Astrocyte (in vitro differentiated cells and primary cell): Measurements from ENCODE around the gene PREX1. TPM values are rescaled to one million over a fixed set of nuclear protein-coding genes. Genes with fewer than 3 reads are reported as not detected.

Experiments used
- DNase-seq: peaks from one replicate; pipeline ENCODE4 v3.0.0-alpha.2; 2010; ENCODE audit warnings: low read depth
- FAIRE-seq: peaks from 2 replicates; lab custom pipeline; 2011; peaks lifted over from hg19 to GRCh38; lab: Jason Lieb, UNC
- H2AFZ ChIP-seq: 2 replicates; pipeline ENCODE4 v1.6.0; 2012; ENCODE audit warnings: low read depth, low read length, inconsistent platforms
- H3K27ac ChIP-seq: 2 replicates; pipeline ENCODE4 v1.5.1; 2011; ENCODE audit warnings: low read depth, low read length, inconsistent platforms
- H3K27me3 ChIP-seq: 2 replicates; pipeline ENCODE4 v1.6.0; 2011; ENCODE audit warnings: low read length, inconsistent platforms; ENCODE audit not compliant: insufficient read depth
- H3K36me3 ChIP-seq: 2 replicates; pipeline ENCODE4 v1.5.1; 2011; ENCODE audit warnings: low read length, inconsistent platforms; ENCODE audit not compliant: insufficient read depth
- H3K4me1 ChIP-seq: 2 replicates; pipeline ENCODE4 v1.5.1; 2011; ENCODE audit warnings: low read length, inconsistent platforms; ENCODE audit not compliant: insufficient read depth
- H3K4me2 ChIP-seq: 2 replicates; pipeline ENCODE4 v1.6.0; 2012; ENCODE audit warnings: low read length, inconsistent platforms
- H3K4me3 ChIP-seq: 2 replicates; pipeline ENCODE4 v1.5.1; 2011; ENCODE audit warnings: low read depth, mild to moderate bottlenecking, low read length, inconsistent platforms; ENCODE audit not compliant: insufficient read depth
- H3K79me2 ChIP-seq: 2 replicates; pipeline ENCODE4 v1.6.0; 2012; ENCODE audit warnings: mild to moderate bottlenecking, low read length, inconsistent platforms; ENCODE audit not compliant: insufficient read depth
- H3K9ac ChIP-seq: 2 replicates; pipeline ENCODE4 v1.6.0; 2012; ENCODE audit warnings: mild to moderate bottlenecking, low read length, inconsistent platforms
- H3K9me3 ChIP-seq: 2 replicates; pipeline ENCODE4 v1.5.1; 2012; ENCODE audit warnings: low read depth, mild to moderate bottlenecking, low read length, inconsistent platforms; ENCODE audit not compliant: insufficient read depth
- H4K20me1 ChIP-seq: 2 replicates; pipeline ENCODE4 v1.6.0; 2012; ENCODE audit warnings: low read length, inconsistent platforms; ENCODE audit not compliant: insufficient read depth
- H3K27ac Mint-ChIP-seq: one replicate; pipeline ENCODE4 v1.8.0; 2021; ENCODE audit warnings: mild to moderate bottlenecking, mixed read lengths; ENCODE audit not compliant: unreplicated experiment
- H3K27me3 Mint-ChIP-seq: one replicate; pipeline ENCODE4 v1.8.0; 2021; ENCODE audit warnings: low read depth, mixed read lengths; ENCODE audit not compliant: unreplicated experiment
- H3K36me3 Mint-ChIP-seq: one replicate; pipeline ENCODE4 v1.8.0; 2021; ENCODE audit warnings: low read depth, mixed read lengths; ENCODE audit not compliant: unreplicated experiment
- H3K4me1 Mint-ChIP-seq: one replicate; pipeline ENCODE4 v1.8.0; 2021; ENCODE audit warnings: low read depth, mixed read lengths; ENCODE audit not compliant: unreplicated experiment
- H3K4me3 Mint-ChIP-seq: one replicate; pipeline ENCODE4 v1.8.0; 2021; ENCODE audit warnings: mild to moderate bottlenecking, moderate library complexity, mixed read lengths; ENCODE audit not compliant: unreplicated experiment
- H3K9me3 Mint-ChIP-seq: one replicate; pipeline ENCODE4 v1.8.0; 2021; ENCODE audit warnings: mild to moderate bottlenecking, mixed read lengths; ENCODE audit not compliant: unreplicated experiment
- EZH2 ChIP-seq: IDR thresholded peaks from 2 replicates; pipeline ENCODE4 v1.6.1; 2012; ENCODE audit warnings: mild to moderate bottlenecking, low read length, inconsistent platforms; ENCODE audit not compliant: insufficient read depth
- total RNA-seq: library from RNA; stranded (reverse); gene quantifications from 2 replicates; pipeline ENCODE4 v1.2.1, GENCODE V29; 2021
- TF ChIP-seq, protein P1 (sequence below): IDR thresholded peaks from 2 replicates; pipeline ENCODE4 v1.5.1; 2011; ENCODE audit warnings: low read depth, mild to moderate bottlenecking, inconsistent platforms, low read length, moderate library complexity; ENCODE audit not compliant: insufficient read depth

The PREX1 gene
- total RNA-seq, 1 donor from 2014 or later, result 3.5 TPM

DNA sequence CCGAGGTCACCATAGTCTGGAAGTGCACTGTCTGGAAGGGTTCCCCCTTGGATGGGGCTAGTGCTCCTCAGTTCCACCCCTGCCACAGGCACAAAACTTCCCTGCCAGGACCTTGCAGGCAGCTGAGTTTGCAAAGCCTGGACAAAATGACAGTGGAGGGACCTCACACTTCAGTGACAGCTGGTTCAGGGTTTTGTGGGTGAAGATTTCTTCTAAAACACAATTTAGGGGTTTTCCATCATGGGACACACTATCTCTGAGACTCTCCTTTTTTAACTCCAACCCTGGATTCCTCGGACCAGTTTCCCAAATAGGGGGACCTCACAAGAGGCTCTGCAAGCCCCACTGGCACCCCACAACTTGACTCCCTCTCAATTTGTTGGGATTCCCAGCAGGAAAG is 33.6 kb upstream of the PREX1 start:
- Mint-ChIP-seq H3K36me3 (no peaks in the 10 kb centered on the region), H3K4me1 (peaks cover 3% of the 10 kb centered on the region), H3K4me3 (no peak overlapping the region), H3K27ac (no peak overlapping the region), H3K27me3 (peaks cover 38% of the 10 kb centered on the region), H3K9me3 (no peaks in the 10 kb centered on the region)
- Histone ChIP-seq H3K4me1 (no peaks in the 10 kb centered on the region), H3K36me3 (no peaks in the 10 kb centered on the region), H3K9me3 (no peaks in the 10 kb centered on the region), H3K27me3 (peaks cover 3% of the 10 kb centered on the region), H2AFZ (no peak overlapping the region), H3K79me2 (no peaks in the 10 kb centered on the region), H3K27ac (no peak overlapping the region), H3K4me2 (no peak overlapping the region), H3K9ac (no peak overlapping the region), H3K4me3 (no peak overlapping the region), H4K20me1 (no peaks in the 10 kb centered on the region)
- FAIRE-seq (no peak), DNase-seq (no peak)
- TF ChIP-seq, protein P1, sequence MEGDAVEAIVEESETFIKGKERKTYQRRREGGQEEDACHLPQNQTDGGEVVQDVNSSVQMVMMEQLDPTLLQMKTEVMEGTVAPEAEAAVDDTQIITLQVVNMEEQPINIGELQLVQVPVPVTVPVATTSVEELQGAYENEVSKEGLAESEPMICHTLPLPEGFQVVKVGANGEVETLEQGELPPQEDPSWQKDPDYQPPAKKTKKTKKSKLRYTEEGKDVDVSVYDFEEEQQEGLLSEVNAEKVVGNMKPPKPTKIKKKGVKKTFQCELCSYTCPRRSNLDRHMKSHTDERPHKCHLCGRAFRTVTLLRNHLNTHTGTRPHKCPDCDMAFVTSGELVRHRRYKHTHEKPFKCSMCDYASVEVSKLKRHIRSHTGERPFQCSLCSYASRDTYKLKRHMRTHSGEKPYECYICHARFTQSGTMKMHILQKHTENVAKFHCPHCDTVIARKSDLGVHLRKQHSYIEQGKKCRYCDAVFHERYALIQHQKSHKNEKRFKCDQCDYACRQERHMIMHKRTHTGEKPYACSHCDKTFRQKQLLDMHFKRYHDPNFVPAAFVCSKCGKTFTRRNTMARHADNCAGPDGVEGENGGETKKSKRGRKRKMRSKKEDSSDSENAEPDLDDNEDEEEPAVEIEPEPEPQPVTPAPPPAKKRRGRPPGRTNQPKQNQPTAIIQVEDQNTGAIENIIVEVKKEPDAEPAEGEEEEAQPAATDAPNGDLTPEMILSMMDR, result no peak

DNA sequence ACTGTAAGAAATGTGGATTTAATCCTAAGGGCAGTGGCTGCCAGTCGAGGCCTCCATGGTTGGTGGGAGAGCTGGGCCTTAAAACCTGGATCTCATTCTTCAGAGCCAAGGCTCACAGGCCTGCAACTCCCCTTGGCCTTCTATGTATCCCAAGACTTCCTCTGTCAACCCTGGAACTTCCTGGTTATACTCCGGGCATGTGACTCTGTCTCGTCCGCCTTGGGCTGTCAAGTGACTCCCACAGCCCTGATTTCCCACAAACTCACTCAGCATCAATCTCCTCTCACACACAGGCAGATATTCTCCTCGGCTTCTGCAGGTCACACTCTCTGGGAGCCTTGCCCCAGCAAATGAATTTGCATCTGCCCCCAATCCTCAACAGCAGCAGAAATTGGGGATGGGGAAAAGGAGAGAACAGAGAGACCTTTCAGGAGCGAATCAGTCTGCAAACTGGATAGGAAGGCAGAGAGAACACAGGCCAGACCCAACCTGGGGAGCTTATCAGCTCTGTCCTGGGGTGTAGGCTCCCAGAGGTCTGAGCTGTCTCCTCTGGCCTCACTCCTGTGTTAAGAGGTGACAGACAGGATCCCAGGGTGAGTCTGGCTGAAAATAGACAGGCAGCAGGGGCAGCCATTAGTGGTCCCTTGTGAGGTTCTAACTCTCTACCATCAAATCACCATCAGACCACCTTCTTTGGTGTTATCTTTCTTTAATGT is 30.4 kb upstream of the PREX1 start:
- Mint-ChIP-seq H3K36me3 (no peaks in the 10 kb centered on the region), H3K27ac (no peak overlapping the region), H3K9me3 (no peaks in the 10 kb centered on the region), H3K4me3 (no peak overlapping the region), H3K27me3 (peaks cover 22% of the 10 kb centered on the region), H3K4me1 (peaks cover 11% of the 10 kb centered on the region)
- Histone ChIP-seq H3K4me1 (peaks cover 8% of the 10 kb centered on the region), H3K36me3 (no peaks in the 10 kb centered on the region), H3K4me2 (no peak overlapping the region), H3K79me2 (no peaks in the 10 kb centered on the region), H3K27ac (no peak overlapping the region), H3K9me3 (no peaks in the 10 kb centered on the region), H3K27me3 (no peaks in the 10 kb centered on the region), H4K20me1 (peaks cover 4% of the 10 kb centered on the region), H2AFZ (no peak overlapping the region), H3K4me3 (no peak overlapping the region), H3K9ac (no peak overlapping the region)
- no peak for DNase-seq
- FAIRE-seq, result no peak
- TF ChIP-seq, protein P1, result no peak
- TF ChIP-seq EZH2, result no peak

DNA sequence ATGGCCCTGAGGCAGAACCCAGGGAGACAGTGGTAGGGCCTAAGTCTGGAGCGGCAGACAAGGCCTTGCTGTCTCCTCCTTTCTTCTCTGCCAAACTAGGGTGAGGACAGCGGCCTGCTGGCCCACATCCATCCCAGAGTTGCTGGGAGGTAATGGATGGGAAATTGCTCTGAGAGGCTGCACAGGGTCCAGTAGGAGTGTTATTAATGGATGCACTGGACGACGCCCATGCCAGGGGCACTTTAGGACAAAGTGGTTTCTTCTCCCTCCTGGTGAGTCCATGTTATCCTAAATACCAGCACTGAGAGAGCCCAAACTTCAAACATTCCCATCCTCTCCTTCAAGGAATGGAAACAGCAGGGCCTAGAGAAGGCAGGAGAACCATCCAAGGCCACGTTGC is 28.3 kb upstream of the PREX1 start:
- H3K9me3 ChIP-seq, result no peaks in the 10 kb centered on the region
- Mint-ChIP-seq H3K4me3 (no peak overlapping the region), H3K27me3 (peaks cover 16% of the 10 kb centered on the region), H3K4me1 (peaks cover 11% of the 10 kb centered on the region), H3K9me3 (no peaks in the 10 kb centered on the region), H3K27ac (no peak overlapping the region), H3K36me3 (no peaks in the 10 kb centered on the region)
- H3K27me3 ChIP-seq, result no peaks in the 10 kb centered on the region
- H4K20me1 ChIP-seq, result peaks cover 4% of the 10 kb centered on the region
- H3K36me3 ChIP-seq, result no peaks in the 10 kb centered on the region
- no peaks in the 10 kb centered on the region for H3K79me2 ChIP-seq
- H3K4me2 ChIP-seq, result no peak overlapping the region
- FAIRE-seq (no peak), DNase-seq (no peak)
- no peak overlapping the region for H3K27ac ChIP-seq
- no peak overlapping the region for H2AFZ ChIP-seq
- H3K9ac ChIP-seq, result no peak overlapping the region
- no peak for TF ChIP-seq EZH2
- TF ChIP-seq, protein P1, result no peak
- H3K4me1 ChIP-seq, result peaks cover 8% of the 10 kb centered on the region
- H3K4me3 ChIP-seq, result no peak overlapping the region
